Hepatocyte (in vitro differentiated cells): Measurements from ENCODE around the gene CNPY4. TPM values are rescaled to one million over a fixed set of nuclear protein-coding genes. Genes with fewer than 3 reads are reported as not detected.

Experiments used
- DNase-seq: peaks from one replicate; pipeline ENCODE4 v3.0.0-alpha.2; 2016; ENCODE audit warnings: low spot score
- H2AFZ ChIP-seq: fragments of 200-600 bp; sonication (generic); 2 replicates; pipeline ENCODE4 v1.6.0; 2016; ENCODE audit warnings: antibody characterized with exemption, mild to moderate bottlenecking
- H3K27ac ChIP-seq: fragments of 200-600 bp; sonication (generic); 2 replicates; pipeline ENCODE4 v1.5.1; 2016; ENCODE audit warnings: mild to moderate bottlenecking
- H3K27me3 ChIP-seq: fragments of 200-600 bp; sonication (generic); 2 replicates; pipeline ENCODE4 v1.6.1; 2016
- H3K36me3 ChIP-seq: fragments of 200-600 bp; sonication (generic); replicated peaks from 2 replicates; pipeline ENCODE4 v1.5.1; 2016; ENCODE audit warnings: low read depth; ENCODE audit not compliant: insufficient read depth
- H3K4me1 ChIP-seq: fragments of 200-600 bp; sonication (generic); 2 replicates; pipeline ENCODE4 v1.5.1; 2016; ENCODE audit warnings: mild to moderate bottlenecking, moderate library complexity; ENCODE audit not compliant: insufficient read depth
- H3K4me2 ChIP-seq: fragments of 200-600 bp; sonication (generic); 2 replicates; pipeline ENCODE4 v1.6.0; 2016
- H3K4me3 ChIP-seq: fragments of 200-600 bp; sonication (generic); 2 replicates; pipeline ENCODE4 v1.5.1; 2016; ENCODE audit warnings: mild to moderate bottlenecking
- H3K79me2 ChIP-seq: fragments of 200-600 bp; sonication (generic); 2 replicates; pipeline ENCODE4 v1.6.0; 2017; ENCODE audit warnings: mild to moderate bottlenecking
- H3K9me2 ChIP-seq: fragments of 200-600 bp; sonication (generic); replicated peaks from 2 replicates; pipeline ENCODE4 v1.6.0; 2017; ENCODE audit warnings: mild to moderate bottlenecking; ENCODE audit not compliant: insufficient read depth
- H3K9me3 ChIP-seq: fragments of 200-600 bp; sonication (generic); 2 replicates; pipeline ENCODE4 v1.5.1; 2016; ENCODE audit warnings: low read depth, mild to moderate bottlenecking
- H4K20me1 ChIP-seq: fragments of 200-600 bp; sonication (generic); 2 replicates; pipeline ENCODE4 v1.6.0; 2016; ENCODE audit warnings: mild to moderate bottlenecking; ENCODE audit not compliant: insufficient read depth, poor library complexity, severe bottlenecking
- EZH2 ChIP-seq: fragments of 200-600 bp; sonication (generic); IDR thresholded peaks from 2 replicates; pipeline ENCODE4 v1.6.1; 2016; ENCODE audit warnings: antibody characterized with exemption, mild to moderate bottlenecking, borderline replicate concordance
- EZH2phosphoT487 ChIP-seq: fragments of 200-600 bp; sonication (generic); IDR thresholded peaks from one replicate; pipeline ENCODE4 v1.6.1; 2018; ENCODE audit warnings: antibody characterized with exemption, mild to moderate bottlenecking, low read depth, moderate library complexity; ENCODE audit not compliant: unreplicated experiment, severe bottlenecking
- WGBS: methylation state at CpG from one replicate; pipeline ENCODE4 v1.1.6; 2016; ENCODE audit warnings: low lambda C conversion rate; ENCODE audit errors: missing lambda C conversion rate; 5-methylcytosine and 5-hydroxymethylcytosine counted together
- polyA plus RNA-seq: library from polyadenylated mRNA; unstranded; fragments of >200 nt; fragmentation: Nextera tagmentation; extraction: Ambion mirVana; gene quantifications from 2 replicates; pipeline ENCODE4 v1.2.1, GENCODE V29; 2016
- total RNA-seq: library from RNA; depleted of rRNA; stranded (reverse); fragments of >200 nt; gene quantifications from 2 replicates; pipeline ENCODE4 v1.2.3, GENCODE V29; 2014
- TF ChIP-seq, protein P1 (sequence below): fragments of 200-600 bp; sonication (generic); IDR thresholded peaks from 2 replicates; pipeline ENCODE4 v1.5.1; 2016; ENCODE audit warnings: antibody characterized with exemption, mild to moderate bottlenecking; ENCODE audit not compliant: poor library complexity

Gene CNPY4
- total and polyA plus RNA-seq, 2 experiments from 2014 or later, result 27.4 to 28.1 TPM

DNA sequence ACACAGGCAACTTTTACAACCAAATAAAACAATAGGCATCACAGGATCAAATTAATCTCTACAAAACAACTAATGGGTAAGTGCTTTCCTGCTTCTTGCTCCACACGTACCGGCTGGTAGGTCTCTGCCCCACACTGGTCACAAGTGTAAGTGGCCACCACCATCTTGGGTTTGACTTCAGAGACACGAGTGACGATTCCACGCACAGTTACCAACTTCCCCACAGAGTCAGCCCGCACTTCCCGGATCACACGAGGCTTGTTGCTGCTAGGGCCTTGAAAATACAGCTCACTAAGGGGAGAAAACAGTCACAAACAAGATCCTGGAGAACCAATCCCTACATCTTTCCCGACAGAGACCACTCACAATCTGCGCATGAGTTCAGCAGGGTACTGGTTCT lies 20.5 kb upstream of the CNPY4 start:
- no peak for DNase-seq
- Histone ChIP-seq H2AFZ (no peak overlapping the region), H3K4me3 (no peak overlapping the region), H3K79me2 (peaks cover 49% of the 10 kb centered on the region), H3K9me3 (no peaks in the 10 kb centered on the region), H4K20me1 (peaks cover 2% of the 10 kb centered on the region), H3K4me1 (peaks cover 10% of the 10 kb centered on the region), H3K4me2 (peak overlapping the region; percentile 88), H3K27me3 (no peaks in the 10 kb centered on the region), H3K36me3 (no peaks in the 10 kb centered on the region), H3K9me2 (no peaks in the 10 kb centered on the region), H3K27ac (peak overlapping the region; percentile 30)
- no peak for TF ChIP-seq EZH2
- TF ChIP-seq, protein P1, sequence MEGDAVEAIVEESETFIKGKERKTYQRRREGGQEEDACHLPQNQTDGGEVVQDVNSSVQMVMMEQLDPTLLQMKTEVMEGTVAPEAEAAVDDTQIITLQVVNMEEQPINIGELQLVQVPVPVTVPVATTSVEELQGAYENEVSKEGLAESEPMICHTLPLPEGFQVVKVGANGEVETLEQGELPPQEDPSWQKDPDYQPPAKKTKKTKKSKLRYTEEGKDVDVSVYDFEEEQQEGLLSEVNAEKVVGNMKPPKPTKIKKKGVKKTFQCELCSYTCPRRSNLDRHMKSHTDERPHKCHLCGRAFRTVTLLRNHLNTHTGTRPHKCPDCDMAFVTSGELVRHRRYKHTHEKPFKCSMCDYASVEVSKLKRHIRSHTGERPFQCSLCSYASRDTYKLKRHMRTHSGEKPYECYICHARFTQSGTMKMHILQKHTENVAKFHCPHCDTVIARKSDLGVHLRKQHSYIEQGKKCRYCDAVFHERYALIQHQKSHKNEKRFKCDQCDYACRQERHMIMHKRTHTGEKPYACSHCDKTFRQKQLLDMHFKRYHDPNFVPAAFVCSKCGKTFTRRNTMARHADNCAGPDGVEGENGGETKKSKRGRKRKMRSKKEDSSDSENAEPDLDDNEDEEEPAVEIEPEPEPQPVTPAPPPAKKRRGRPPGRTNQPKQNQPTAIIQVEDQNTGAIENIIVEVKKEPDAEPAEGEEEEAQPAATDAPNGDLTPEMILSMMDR, result no peak
- TF ChIP-seq EZH2phosphoT487, result no peak
- WGBS, result 96% methylated on average over 10 of the region's 10 CpGs

DNA sequence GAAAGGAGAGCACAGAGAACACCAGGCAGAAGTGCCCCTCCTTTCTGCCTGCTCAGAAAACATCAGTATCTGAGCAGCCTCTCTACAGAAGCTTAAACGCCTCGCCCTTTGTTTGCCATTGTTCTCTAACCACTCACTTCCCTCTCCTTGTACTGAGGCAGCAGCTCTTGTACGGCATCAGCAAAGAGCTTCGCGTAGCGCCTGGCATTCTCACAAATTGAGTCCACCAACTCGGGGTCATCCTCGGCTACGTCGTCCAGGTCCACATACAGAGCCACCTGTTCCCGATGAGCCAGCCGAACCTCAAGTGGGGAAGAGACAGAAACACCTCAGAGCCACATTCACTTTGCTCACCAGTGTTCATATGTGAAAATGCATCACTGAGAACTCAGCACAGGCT lies 20.0 kb upstream of the CNPY4 start:
- no peaks in the 10 kb centered on the region for H3K36me3 ChIP-seq
- TF ChIP-seq, protein P1, result no peak
- TF ChIP-seq EZH2 (no peak), EZH2phosphoT487 (no peak)
- H3K9me2 ChIP-seq, result no peaks in the 10 kb centered on the region
- H3K4me2 ChIP-seq, result peak overlapping the region; percentile 88
- H2AFZ ChIP-seq, result no peak overlapping the region
- H3K27ac ChIP-seq, result peak overlapping the region; percentile 30
- H3K9me3 ChIP-seq, result no peaks in the 10 kb centered on the region
- peak overlapping the region; percentile 70 for H3K4me3 ChIP-seq
- 79% methylated on average over 12 of the region's 12 CpGs for WGBS
- no peak for DNase-seq
- peaks cover 49% of the 10 kb centered on the region for H3K79me2 ChIP-seq
- no peaks in the 10 kb centered on the region for H3K27me3 ChIP-seq
- H4K20me1 ChIP-seq, result peaks cover 2% of the 10 kb centered on the region
- H3K4me1 ChIP-seq, result peaks cover 10% of the 10 kb centered on the region

DNA sequence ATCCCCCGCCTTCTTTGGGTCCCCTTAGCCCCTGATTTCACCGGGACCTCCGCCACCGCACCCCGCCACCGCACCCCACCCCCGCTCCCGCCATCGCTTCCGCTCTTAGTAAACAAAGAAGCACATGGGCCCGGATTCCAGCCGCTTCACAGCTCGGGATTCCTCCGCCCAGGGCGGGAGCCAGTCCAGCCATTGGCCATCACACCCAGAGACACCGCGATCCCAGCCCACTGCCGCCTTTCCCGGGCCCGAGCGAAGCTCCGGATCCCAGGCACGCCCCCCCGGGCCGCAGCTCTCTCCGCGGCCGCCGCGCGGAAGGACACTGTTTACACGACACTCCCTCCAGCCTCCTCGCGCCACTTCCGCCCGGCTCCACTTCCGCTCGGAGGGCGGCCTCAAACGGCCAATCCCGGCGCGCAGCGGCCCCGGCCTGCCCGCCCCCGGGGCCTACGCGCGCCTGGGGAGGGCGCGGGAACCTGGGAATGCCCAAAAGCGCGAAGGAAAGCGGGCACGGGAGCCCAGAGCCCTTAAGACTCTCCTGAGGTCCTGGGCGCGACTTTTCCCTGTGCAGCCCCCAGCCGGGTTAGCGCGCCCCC lies 18.9 kb upstream of the CNPY4 start:
- H3K9me3 ChIP-seq, result no peaks in the 10 kb centered on the region
- H3K4me3 ChIP-seq, result peak overlapping the region; percentile 70
- no peaks in the 10 kb centered on the region for H3K9me2 ChIP-seq
- no peaks in the 10 kb centered on the region for H3K27me3 ChIP-seq
- TF ChIP-seq EZH2phosphoT487 (no peak), EZH2 (no peak)
- TF ChIP-seq, protein P1, result no peak
- H2AFZ ChIP-seq, result peak overlapping the region; percentile 45
- H4K20me1 ChIP-seq, result no peaks in the 10 kb centered on the region
- no peaks in the 10 kb centered on the region for H3K36me3 ChIP-seq
- DNase-seq, result peak; percentile 97
- H3K4me2 ChIP-seq, result peak overlapping the region; percentile 88
- H3K79me2 ChIP-seq, result peaks cover 49% of the 10 kb centered on the region
- peaks cover 10% of the 10 kb centered on the region for H3K4me1 ChIP-seq
- under 1% methylated on average over 39 of the region's 61 CpGs for WGBS
- peak overlapping the region; percentile 30 for H3K27ac ChIP-seq
